ENCODE data around the gene CDS1.
"Not testable (repeated sequence)": the region's sequence is repeated elsewhere in the genome, so short reads cannot be mapped to it uniquely, and the experiment has no call there.

CDS1 gene

GRCh38 chr4:84582988-84583875 lies at the start of gene CDS1:
CDS1 (plus strand) TSS chr4:84583127; CDS start chr4:84583402, 275 bp downstream.
- in situ Hi-C loops (cut with MboI; ENCODE audit: low sequenced_read_pairs): no loop called here

- in situ Hi-C loops (cut with MboI; ENCODE audit: low sequenced_read_pairs): no loop called here
Measured at GRCh38 chr4:84535901-84536300, 47.0 kb upstream of the CDS1 start.

GRCh38 chr4:84545093-84545492 lies 37.8 kb upstream of the CDS1 start:
- in situ Hi-C loops (cut with MboI; ENCODE audit: low sequenced_read_pairs): no loop called here

DNA sequence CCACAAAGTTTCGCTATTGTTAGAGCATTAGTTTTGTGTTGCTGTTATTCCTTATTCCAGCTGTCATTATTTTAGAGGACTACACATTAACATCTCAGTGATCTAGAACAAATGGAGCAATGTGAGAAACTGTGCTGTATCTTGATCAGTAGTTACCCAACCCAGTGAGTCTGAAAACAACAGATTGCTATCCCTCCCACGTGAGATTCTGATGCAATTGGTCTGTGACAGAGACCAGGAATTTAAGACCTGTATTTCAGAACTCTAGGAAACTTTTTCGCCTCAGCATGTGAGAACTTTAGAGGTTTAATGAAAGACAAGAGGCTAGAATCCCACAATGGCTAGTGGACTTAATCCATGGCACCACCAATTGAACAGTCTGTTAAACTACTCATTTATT lies 35.7 kb upstream of the CDS1 start:
- in situ Hi-C loops (cut with MboI; ENCODE audit: low sequenced_read_pairs): no loop called here

- in situ Hi-C loops (cut with MboI; ENCODE audit: low sequenced_read_pairs): not testable (repeated sequence)
Measured at GRCh38 chr4:84549191-84549590, 33.7 kb upstream of the CDS1 start.

DNA sequence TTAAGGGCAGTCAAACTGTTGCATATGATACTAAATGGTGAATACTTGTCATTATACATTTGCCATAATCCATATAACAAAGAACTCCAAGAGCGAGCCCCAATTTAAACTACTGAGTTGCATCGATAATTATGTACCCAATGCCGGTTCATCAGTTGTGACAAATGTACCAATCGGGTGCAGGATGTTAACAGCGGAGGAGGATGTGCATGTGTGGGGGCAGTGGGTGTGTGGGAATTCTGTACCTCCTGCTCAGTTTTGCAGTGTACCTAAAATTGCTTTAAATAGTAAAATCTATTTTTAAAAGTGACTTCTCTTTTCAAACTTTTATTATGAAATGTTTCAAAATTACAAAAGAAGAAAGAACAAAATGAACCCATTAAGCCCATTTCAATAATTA lies 20.8 kb upstream of the CDS1 start:
- in situ Hi-C loops (cut with MboI; ENCODE audit: low sequenced_read_pairs): no loop called here

GRCh38 chr4:84563002-84563401 lies 19.9 kb upstream of the CDS1 start:
- in situ Hi-C loops (cut with MboI; ENCODE audit: low sequenced_read_pairs): no loop called here

DNA sequence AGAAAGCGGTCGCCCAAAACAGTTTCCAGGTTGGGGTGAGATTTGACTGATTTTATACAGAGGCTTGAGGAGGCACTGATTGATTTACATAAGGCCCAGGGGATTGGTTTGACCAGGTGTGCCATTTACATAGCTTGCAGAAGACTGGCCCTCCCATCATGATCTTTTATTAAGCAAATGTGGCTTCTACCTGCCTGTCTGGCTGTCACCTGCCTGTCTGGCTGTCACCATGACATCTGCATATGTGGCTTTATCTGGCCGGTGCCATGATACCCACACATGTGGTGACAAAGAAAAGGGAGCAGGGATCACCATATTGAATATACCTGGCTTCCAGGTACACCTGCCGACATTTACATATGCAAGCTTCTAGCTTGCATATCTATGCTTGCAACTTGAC lies 17.0 kb upstream of the CDS1 start:
- in situ Hi-C loops (cut with MboI; ENCODE audit: low sequenced_read_pairs): no loop called here

DNA sequence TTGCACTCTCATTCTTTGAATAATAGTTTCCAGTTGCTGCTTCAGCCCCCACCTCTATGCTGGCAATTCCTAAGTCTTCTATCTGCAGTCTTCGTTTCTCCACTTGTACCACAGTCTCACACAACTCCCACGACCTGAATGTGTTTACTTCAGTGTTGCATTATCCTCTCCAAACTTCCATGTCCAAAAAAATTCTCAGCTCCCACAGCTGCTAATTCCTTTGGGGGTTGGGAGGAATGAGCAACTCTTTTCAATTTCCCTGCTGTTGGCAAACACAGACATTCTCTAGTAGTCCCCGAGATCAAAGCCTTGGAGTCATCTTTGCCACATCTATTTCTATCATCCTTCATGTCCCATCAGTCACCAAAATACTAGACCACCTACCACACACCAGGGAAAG lies 14.4 kb upstream of the CDS1 start:
- in situ Hi-C loops (cut with MboI; ENCODE audit: low sequenced_read_pairs): no loop called here

DNA sequence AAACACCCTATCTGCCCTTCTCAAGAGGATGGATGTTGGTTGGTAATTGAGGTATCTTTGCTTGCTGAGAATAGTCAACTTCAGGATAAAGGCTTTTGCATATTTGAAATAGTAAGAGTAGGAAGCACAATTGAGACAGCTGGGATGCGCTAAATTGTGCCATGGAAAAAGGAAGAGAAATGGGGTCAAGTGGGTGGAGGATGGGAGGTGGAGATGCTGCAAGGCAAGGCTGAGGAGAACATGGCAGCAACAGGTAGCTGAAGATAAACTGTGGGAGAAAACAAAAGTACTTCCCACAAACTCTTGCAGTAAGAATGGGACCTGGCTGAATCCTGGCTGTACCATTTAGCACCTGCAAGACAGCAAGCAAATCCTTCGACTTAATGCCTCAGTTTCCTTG lies 13.9 kb upstream of the CDS1 start:
- in situ Hi-C loops (cut with MboI; ENCODE audit: low sequenced_read_pairs): no loop called here

DNA sequence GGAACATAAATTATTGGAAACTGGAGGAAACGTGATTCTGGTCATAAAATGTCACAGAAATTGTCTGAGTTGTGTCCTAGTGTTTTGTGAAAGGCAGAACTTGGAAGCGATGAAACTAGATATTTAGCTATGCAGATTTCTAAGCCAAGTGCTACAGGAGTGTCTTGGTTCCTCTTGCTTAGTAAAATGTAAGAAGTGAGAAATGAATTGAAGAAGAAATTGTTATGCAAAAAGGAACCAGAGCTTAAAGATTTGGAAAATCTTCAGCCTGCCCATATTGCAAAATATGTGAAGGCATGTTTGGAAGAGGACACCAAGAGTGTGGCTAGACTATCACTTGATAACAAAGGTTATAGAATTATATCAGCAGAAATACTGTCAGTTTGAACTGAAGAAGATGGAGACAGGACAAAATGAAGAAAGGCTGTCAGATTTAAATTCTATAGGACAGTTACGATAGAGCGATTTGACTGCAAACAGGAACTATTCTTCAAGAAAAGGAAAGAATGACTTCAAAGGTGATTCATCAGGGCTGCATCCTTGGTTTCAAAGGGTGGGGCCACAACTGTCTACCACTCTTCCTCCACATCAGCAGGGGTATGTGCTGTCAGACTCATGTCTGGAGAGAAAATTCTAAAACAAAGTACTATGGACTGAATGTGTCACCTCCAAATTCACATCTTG lies 9.4 kb upstream of the CDS1 start:
- in situ Hi-C loops (cut with MboI; ENCODE audit: low sequenced_read_pairs): no loop called here

- in situ Hi-C loops (cut with MboI; ENCODE audit: low sequenced_read_pairs): no loop called here
Measured at GRCh38 chr4:84574069-84574720, 8.7 kb upstream of the CDS1 start.

DNA sequence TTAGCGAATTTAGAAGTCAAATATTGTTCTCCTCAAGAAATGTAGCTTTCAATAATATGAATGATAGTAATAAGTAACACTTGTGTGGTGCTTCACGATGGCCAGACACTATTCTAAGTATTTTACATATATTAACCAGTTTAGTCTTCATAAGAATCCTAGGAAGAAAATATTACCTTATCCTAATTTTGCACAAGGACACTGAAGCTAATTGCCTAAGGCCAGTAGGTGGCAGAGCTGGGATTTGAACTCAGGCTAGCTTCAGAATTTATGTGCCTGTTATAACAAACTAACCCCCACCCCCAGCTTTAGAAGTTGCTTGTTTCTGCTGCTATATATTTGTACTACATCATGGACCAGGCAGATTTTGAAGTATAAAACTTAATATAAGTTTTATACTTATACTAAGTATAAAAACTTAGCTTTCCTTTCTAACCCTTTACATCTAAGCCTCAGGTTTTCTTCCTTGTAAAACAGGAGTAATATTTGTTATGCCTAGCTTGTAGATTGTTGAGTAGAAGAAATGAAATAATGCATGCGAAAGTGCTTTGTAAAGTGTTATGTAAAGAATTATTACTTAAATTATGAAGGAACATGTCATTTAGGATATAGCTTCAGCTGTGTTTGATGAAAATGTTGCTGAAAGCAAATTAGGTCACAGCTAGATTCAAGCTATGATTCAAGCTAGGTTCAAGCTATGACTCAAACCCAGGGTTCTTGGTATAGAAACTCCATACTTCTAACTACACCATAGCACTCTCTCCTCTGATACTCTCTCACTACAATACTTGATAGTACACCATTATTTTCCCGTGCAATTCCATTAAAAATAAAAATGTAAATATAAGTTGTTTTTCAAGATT lies 4.2 kb upstream of the CDS1 start:
- in situ Hi-C loops (cut with MboI; ENCODE audit: low sequenced_read_pairs): no loop called here

GRCh38 chr4:84579403-84579776 lies 3.5 kb upstream of the CDS1 start:
- in situ Hi-C loops (cut with MboI; ENCODE audit: low sequenced_read_pairs): no loop called here

DNA sequence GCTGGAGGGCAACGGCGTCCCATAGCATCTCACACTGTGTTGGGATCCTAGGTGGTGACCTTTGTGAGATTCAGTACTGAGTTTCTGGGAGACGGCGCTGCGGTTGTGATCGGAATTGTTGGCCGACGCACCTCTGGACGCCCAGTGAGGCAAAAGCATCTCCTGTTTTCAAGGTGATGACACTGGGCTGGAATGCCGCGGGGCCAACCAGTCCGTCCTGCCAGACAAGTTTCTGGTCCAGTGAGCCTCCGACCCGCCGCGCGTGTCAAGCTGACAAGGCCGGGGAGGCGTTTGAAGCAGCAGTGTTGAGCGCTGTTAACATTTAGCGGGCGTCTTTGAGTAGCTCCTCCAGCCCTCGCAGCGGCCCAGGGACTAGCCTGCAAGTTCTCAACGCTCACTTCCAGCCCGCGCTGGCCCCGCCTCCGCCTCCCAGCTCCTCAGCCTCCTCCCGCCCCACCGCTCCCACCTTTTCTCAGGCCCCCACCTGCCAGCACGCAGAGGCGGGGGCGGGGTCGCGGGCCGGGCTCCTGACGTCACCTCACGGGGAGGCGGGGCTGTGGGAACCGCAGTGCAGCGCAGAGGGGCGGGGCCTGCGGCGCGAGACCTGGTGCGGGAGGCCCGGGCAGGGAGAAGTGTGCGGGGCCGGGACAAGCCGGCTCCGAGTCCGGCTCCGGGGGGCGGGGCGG lies 482 bp upstream of the CDS1 start:
- in situ Hi-C loops (cut with MboI; ENCODE audit: low sequenced_read_pairs): no loop called here

DNA sequence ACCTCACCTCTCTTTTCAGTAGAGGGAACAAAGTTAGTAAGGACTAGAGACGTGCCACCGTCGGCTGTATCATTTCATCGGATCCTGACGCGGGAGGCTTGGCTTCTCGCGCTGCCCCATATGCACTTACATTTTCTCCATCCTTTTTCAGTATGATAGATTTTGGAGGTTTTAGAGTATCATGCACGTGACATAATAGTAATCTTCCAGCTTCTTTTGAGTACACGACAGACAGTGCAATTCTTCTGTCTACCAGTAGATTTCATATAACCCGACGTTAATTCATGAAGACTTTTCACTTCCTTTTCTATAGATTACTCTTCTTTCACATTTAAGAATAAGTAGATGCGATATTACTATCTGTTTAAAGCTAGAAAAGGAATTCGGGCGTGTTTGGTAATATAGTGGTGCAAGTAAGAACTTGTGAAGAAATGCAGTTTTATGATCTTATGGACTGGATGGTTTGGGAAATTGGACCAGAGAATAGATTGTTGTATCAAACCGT lies 1.0 kb downstream of the CDS1 start:
- in situ Hi-C loops (cut with MboI; ENCODE audit: low sequenced_read_pairs): no loop called here

- in situ Hi-C loops (cut with MboI; ENCODE audit: low sequenced_read_pairs): no loop called here
Measured at GRCh38 chr4:84585251-84585650, 2.3 kb downstream of the CDS1 start.

DNA sequence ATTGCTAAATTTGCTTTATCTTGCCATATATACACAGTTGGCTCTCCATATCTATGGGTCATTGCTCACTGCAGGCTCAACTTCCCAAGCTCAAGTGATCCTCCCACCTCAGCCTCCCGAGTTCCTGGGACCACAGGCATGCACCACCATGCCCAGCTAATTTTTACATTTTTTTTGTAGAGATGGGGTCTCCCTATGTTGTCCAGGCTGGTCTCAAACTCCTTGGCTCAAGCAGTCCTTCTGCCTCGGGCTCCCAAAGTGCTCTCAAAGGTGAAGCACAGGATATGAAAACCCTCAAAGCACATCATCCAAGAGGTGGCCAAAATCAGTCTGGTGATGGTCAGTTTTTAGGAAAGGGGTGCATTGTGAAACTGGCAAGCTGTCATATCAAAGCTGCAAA lies 11.8 kb downstream of the CDS1 start:
- in situ Hi-C loops (cut with MboI; ENCODE audit: low sequenced_read_pairs): no loop called here

DNA sequence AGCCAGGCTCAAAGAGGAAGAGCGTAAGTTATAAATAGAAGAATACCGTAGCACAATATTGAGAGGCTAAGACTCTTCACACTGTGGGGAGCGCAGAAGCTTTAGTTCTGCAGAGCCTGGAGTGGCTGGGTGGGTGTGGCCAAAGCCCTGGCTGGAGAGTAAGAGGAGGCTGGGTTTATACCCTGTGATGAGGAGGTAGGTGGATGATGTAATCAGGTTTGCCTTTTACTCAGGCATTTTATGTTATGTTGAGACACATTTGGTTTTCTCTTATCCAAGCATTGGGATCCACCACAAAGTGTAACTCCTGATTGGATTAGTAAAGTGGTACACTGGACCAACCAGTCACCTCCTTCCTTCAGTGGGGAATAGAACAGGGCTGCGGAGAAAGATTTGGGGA lies 13.9 kb downstream of the CDS1 start:
- in situ Hi-C loops (cut with MboI; ENCODE audit: low sequenced_read_pairs): no loop called here

DNA sequence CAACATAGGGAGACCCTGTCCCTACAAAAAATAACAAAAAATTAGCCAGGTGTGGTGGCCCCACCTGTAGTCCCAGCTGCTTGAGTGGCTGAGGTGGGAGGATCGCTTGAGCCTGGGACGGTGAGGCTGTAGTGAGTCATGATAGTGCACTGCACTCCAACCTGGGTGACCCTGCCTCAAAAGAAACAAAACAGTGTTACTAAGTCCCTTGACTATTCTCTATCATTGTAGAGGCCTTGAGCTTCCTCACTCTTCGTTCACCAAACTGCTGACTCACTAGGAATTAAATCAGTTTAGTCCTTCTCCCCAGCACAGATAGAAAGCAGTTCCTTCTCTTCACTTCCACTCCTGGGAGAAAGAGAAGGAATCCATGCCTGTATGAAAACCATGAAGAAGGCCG lies 14.5 kb downstream of the CDS1 start:
- in situ Hi-C loops (cut with MboI; ENCODE audit: low sequenced_read_pairs): no loop called here

Data from hTERT RPE-1 (cell line).